ENCODE results near the gene SCNM1.

The SCNM1 gene

GRCh38 chr1:151133018-151133806 is 32.7 kb upstream of the SCNM1 start:
- TF ChIP-seq CTCF (IDR thresholded peaks at IDR 0.05) = no peak
- TF ChIP-seq ZFX (IDR thresholded peaks at IDR 0.05; ENCODE audit: borderline replicate concordance) = no peak
- no peak overlapping the region for H3K27ac ChIP-seq

GRCh38 chr1:151134396-151134795 is 31.5 kb upstream of the SCNM1 start:
- no peak for TF ChIP-seq ZFX (IDR thresholded peaks at IDR 0.05; ENCODE audit: borderline replicate concordance)
- no peak for TF ChIP-seq CTCF (IDR thresholded peaks at IDR 0.05)
- no peak overlapping the region for H3K27ac ChIP-seq

GRCh38 chr1:151134991-151135390 is 31.0 kb upstream of the SCNM1 start:
- no peak overlapping the region for H3K27ac ChIP-seq
- TF ChIP-seq CTCF (IDR thresholded peaks at IDR 0.05) (no peak), ZFX (IDR thresholded peaks at IDR 0.05; ENCODE audit: borderline replicate concordance) (no peak)

GRCh38 chr1:151135433-151136385 is 30.2 kb upstream of the SCNM1 start:
- TF ChIP-seq ZFX (IDR thresholded peaks at IDR 0.05; ENCODE audit: borderline replicate concordance) (no peak), CTCF (IDR thresholded peaks at IDR 0.05) (0 out of 2 replicates have a peak, but pooled peaks have one; percentile 1)
- H3K27ac ChIP-seq = no peak overlapping the region

GRCh38 chr1:151137789-151138188 is 28.2 kb upstream of the SCNM1 start:
- no peak overlapping the region for H3K27ac ChIP-seq
- no peak for TF ChIP-seq ZFX (IDR thresholded peaks at IDR 0.05; ENCODE audit: borderline replicate concordance)
- TF ChIP-seq CTCF (IDR thresholded peaks at IDR 0.05) = no peak

GRCh38 chr1:151142411-151143056 is 23.4 kb upstream of the SCNM1 start:
- TF ChIP-seq ZFX (IDR thresholded peaks at IDR 0.05; ENCODE audit: borderline replicate concordance) (no peak), CTCF (IDR thresholded peaks at IDR 0.05) (no peak)
- no peak overlapping the region for H3K27ac ChIP-seq

Data from 22Rv1 (cell line).